H9 (cell line): ENCODE measurements around the gene KMT5B. TPM values are rescaled to one million over a fixed set of nuclear protein-coding genes. Genes with fewer than 3 reads are reported as not detected.
A peak's percentile ranks its signal among the peaks of the same experiment; 100 is the strongest.

Source experiments
- DNase-seq: peaks from one replicate; pipeline ENCODE4 v3.0.0-alpha.2; 2017
- H2AFZ ChIP-seq: one replicate; pipeline ENCODE4 v1.6.1; 2013; ENCODE audit warnings: mild to moderate bottlenecking, low read length, control low read depth, moderate library complexity
- H2AK5ac ChIP-seq: 2 replicates; pipeline ENCODE4 v1.6.1; 2013; ENCODE audit warnings: low read length, control low read depth, mixed read lengths; ENCODE audit not compliant: insufficient read length
- H2BK120ac ChIP-seq: one replicate; pipeline ENCODE4 v1.6.1; 2013; ENCODE audit warnings: low read depth, mild to moderate bottlenecking, low read length, control low read depth, inconsistent platforms; ENCODE audit not compliant: poor library complexity, severe bottlenecking
- H2BK12ac ChIP-seq: 2 replicates; pipeline ENCODE4 v1.6.1; 2013; ENCODE audit warnings: low read length, control low read depth, mixed read lengths, low read depth; ENCODE audit not compliant: insufficient read length
- H2BK15ac ChIP-seq: 2 replicates; pipeline ENCODE4 v1.6.1; 2013; ENCODE audit warnings: low read depth, low read length, control low read depth
- H2BK20ac ChIP-seq: one replicate; pipeline ENCODE4 v1.6.1; 2013; ENCODE audit warnings: low read depth, mild to moderate bottlenecking, low read length, control low read depth, inconsistent platforms; ENCODE audit not compliant: poor library complexity, severe bottlenecking
- H2BK5ac ChIP-seq: 2 replicates; pipeline ENCODE4 v1.6.1; 2013; ENCODE audit warnings: low read length, control low read depth, mixed read lengths; ENCODE audit not compliant: insufficient read length
- H3K14ac ChIP-seq: 2 replicates; pipeline ENCODE4 v1.6.1; 2013; ENCODE audit warnings: low read length, control low read depth; ENCODE audit not compliant: insufficient read depth
- H3K18ac ChIP-seq: 2 replicates; pipeline ENCODE4 v1.6.1; 2013; ENCODE audit warnings: low read depth, mild to moderate bottlenecking, mixed read lengths, low read length, control low read depth; ENCODE audit not compliant: insufficient read length
- H3K23ac ChIP-seq: 2 replicates; pipeline ENCODE4 v1.6.1; 2013; ENCODE audit warnings: low read length, control low read depth, mixed read lengths, low read depth; ENCODE audit not compliant: insufficient read length
- H3K23me2 ChIP-seq: 2 replicates; pipeline ENCODE4 v1.6.1; 2013; ENCODE audit warnings: low read depth, mild to moderate bottlenecking, mixed read lengths, low read length, control low read depth; ENCODE audit not compliant: insufficient read length, poor library complexity, severe bottlenecking
- H3K27ac ChIP-seq: 2 replicates; pipeline ENCODE4 v1.5.1; 2013; ENCODE audit warnings: low read length, control low read depth, mixed read lengths, low read depth; ENCODE audit not compliant: insufficient read length
- H3K27me3 ChIP-seq: 2 replicates; pipeline ENCODE4 v1.6.1; 2013; ENCODE audit warnings: low read length, control low read depth, inconsistent platforms; ENCODE audit not compliant: insufficient read depth
- H3K4ac ChIP-seq: 2 replicates; pipeline ENCODE4 v1.6.1; 2013; ENCODE audit warnings: low read depth, mild to moderate bottlenecking, control low read depth, inconsistent platforms, low read length, moderate library complexity
- H3K4me1 ChIP-seq: 2 replicates; pipeline ENCODE4 v1.6.1; 2013; ENCODE audit warnings: low read length, control low read depth, inconsistent platforms; ENCODE audit not compliant: insufficient read depth
- H3K4me2 ChIP-seq: 2 replicates; pipeline ENCODE4 v1.6.1; 2013; ENCODE audit warnings: low read length, control low read depth, mixed read lengths; ENCODE audit not compliant: insufficient read length, insufficient read depth
- H3K56ac ChIP-seq: 2 replicates; pipeline ENCODE4 v1.6.1; 2013; ENCODE audit warnings: low read depth, mild to moderate bottlenecking, mixed read lengths, low read length, control low read depth; ENCODE audit not compliant: insufficient read length
- H3K79me1 ChIP-seq: 2 replicates; pipeline ENCODE4 v1.6.1; 2013; ENCODE audit warnings: low read depth, mild to moderate bottlenecking, moderate library complexity, low read length, control low read depth, inconsistent platforms; ENCODE audit not compliant: insufficient read depth, poor library complexity, severe bottlenecking
- H3K79me2 ChIP-seq: 2 replicates; pipeline ENCODE4 v1.6.1; 2013; ENCODE audit warnings: low read length, control low read depth, inconsistent platforms; ENCODE audit not compliant: insufficient read depth
- H3K9ac ChIP-seq: 2 replicates; pipeline ENCODE4 v1.6.1; 2013; ENCODE audit warnings: low read length, control low read depth, mixed read lengths; ENCODE audit not compliant: insufficient read length; ENCODE audit errors: extremely low read depth
- H3K9me3 ChIP-seq: one replicate; pipeline ENCODE4 v1.6.1; 2013; ENCODE audit warnings: low read depth, low read length, inconsistent platforms; ENCODE audit not compliant: control insufficient read depth
- H3T11ph ChIP-seq: one replicate; pipeline ENCODE4 v1.6.1; 2013; ENCODE audit warnings: mild to moderate bottlenecking, low read length, control low read depth, inconsistent platforms
- H4K20me1 ChIP-seq: one replicate; pipeline ENCODE4 v1.6.1; 2013; ENCODE audit not compliant: control insufficient read depth, insufficient read length, insufficient read depth
- H4K5ac ChIP-seq: 2 replicates; pipeline ENCODE4 v1.6.1; 2013; ENCODE audit warnings: low read depth, mild to moderate bottlenecking, mixed read lengths, low read length, control low read depth; ENCODE audit not compliant: insufficient read length
- H4K8ac ChIP-seq: replicated peaks from 2 replicates; pipeline ENCODE4 v1.6.1; 2013; ENCODE audit warnings: low read length, control low read depth, mixed read lengths, low read depth; ENCODE audit not compliant: insufficient read length
- H4K91ac ChIP-seq: 2 replicates; pipeline ENCODE4 v1.6.1; 2013; ENCODE audit warnings: low read depth, mild to moderate bottlenecking, moderate library complexity, mixed read lengths, low read length, control low read depth; ENCODE audit not compliant: insufficient read length
- H3K27ac Mint-ChIP-seq, 3 experiments: 2 replicates in 2 of 3; 3 replicates in 1 of 3; pipeline ENCODE4 v1.8.0; 2020 to 2021; ENCODE audit warnings: mixed read lengths in 3 of 3, mild to moderate bottlenecking in 1 of 3, moderate library complexity in 1 of 3
- H3K27me3 Mint-ChIP-seq: 2 replicates; pipeline ENCODE4 v1.8.0; 2021; ENCODE audit warnings: low read depth, mild to moderate bottlenecking, moderate library complexity, mixed read lengths
- H3K36me3 Mint-ChIP-seq, 3 experiments: 2 replicates in 2 of 3; 3 replicates in 1 of 3; pipeline ENCODE4 v1.8.0; 2020 to 2021; ENCODE audit warnings: low read depth in 3 of 3, mixed read lengths in 3 of 3; ENCODE audit not compliant: insufficient read depth in 1 of 3
- H3K4me1 Mint-ChIP-seq, 2 experiments: 2 replicates each; pipeline ENCODE4 v1.8.0; 2020; ENCODE audit warnings: mixed read lengths in 2 of 2
- H3K4me3 Mint-ChIP-seq, 2 experiments: 2 replicates in 1 of 2; 3 replicates in 1 of 2; pipeline ENCODE4 v1.8.0; 2020 to 2021; ENCODE audit warnings: mild to moderate bottlenecking in 2 of 2, mixed read lengths in 2 of 2, moderate library complexity in 1 of 2
- H3K9me3 Mint-ChIP-seq, 2 experiments: 2 replicates in 1 of 2; 3 replicates in 1 of 2; pipeline ENCODE4 v1.8.0; 2020; ENCODE audit warnings: mild to moderate bottlenecking in 2 of 2, mixed read lengths in 2 of 2, moderate library complexity in 1 of 2
- WGBS: extraction: QIAGEN DNeasy Blood & Tissue Kit; methylation state at CpG from one replicate; pipeline ENCODE4 v1.1.7; 2013; ENCODE audit warnings: missing lambda C conversion rate, low lambda C conversion rate, mixed read lengths; ENCODE audit not compliant: insufficient read length; ENCODE audit errors: extremely low coverage; 5-methylcytosine and 5-hydroxymethylcytosine counted together
- total RNA-seq: library from RNA; stranded (reverse); gene quantifications from 2 replicates; pipeline ENCODE4 v1.2.1, GENCODE V29; 2021
- TF ChIP-seq, protein P1 (sequence below): fragments of 200-600 bp; sonication (generic); conservative IDR thresholded peaks from 3 replicates; pipeline ENCODE4 v1.8.0; 2021; ENCODE audit warnings: antibody characterized with exemption, mild to moderate bottlenecking

Gene KMT5B
- total RNA-seq, 1 experiment from 2014 or later, result 61.6 TPM

GRCh38 chr11:68113986-68114385 lies 99.1 kb downstream of the KMT5B start:
- H3K4ac ChIP-seq, result no peak overlapping the region
- no peak overlapping the region for H3K14ac ChIP-seq
- no peak overlapping the region for H4K8ac ChIP-seq
- H4K5ac ChIP-seq, result no peak overlapping the region
- Mint-ChIP-seq H3K4me1 (peaks cover 23 to 24% of the 10 kb centered on the region in 2 experiments), H3K4me3 (peak overlapping the region in 1 of 2 experiments; percentile 14; a peak in 1 of 5 replicates), H3K9me3 (no peaks in the 10 kb centered on the region), H3K27ac (peak overlapping the region in 2 of 3 experiments; percentile 3 to 40; a peak in 2 of 7 replicates), H3K36me3 (peaks cover 9 to 49% (median 29%) of the 10 kb centered on the region in 3 experiments; a peak in 6 of 7 replicates), H3K27me3 (no peaks in the 10 kb centered on the region)
- no peak overlapping the region for H4K91ac ChIP-seq
- H2BK120ac ChIP-seq, result no peak overlapping the region
- DNase-seq, result peak; percentile 0
- peaks cover 60% of the 10 kb centered on the region for H3K79me2 ChIP-seq
- TF ChIP-seq, protein P1, sequence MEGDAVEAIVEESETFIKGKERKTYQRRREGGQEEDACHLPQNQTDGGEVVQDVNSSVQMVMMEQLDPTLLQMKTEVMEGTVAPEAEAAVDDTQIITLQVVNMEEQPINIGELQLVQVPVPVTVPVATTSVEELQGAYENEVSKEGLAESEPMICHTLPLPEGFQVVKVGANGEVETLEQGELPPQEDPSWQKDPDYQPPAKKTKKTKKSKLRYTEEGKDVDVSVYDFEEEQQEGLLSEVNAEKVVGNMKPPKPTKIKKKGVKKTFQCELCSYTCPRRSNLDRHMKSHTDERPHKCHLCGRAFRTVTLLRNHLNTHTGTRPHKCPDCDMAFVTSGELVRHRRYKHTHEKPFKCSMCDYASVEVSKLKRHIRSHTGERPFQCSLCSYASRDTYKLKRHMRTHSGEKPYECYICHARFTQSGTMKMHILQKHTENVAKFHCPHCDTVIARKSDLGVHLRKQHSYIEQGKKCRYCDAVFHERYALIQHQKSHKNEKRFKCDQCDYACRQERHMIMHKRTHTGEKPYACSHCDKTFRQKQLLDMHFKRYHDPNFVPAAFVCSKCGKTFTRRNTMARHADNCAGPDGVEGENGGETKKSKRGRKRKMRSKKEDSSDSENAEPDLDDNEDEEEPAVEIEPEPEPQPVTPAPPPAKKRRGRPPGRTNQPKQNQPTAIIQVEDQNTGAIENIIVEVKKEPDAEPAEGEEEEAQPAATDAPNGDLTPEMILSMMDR, result no peak
- no peak overlapping the region for H2AK5ac ChIP-seq
- H3K23ac ChIP-seq, result no peak overlapping the region
- H3K23me2 ChIP-seq, result no peaks in the 10 kb centered on the region
- H2BK12ac ChIP-seq, result no peak overlapping the region
- no peak overlapping the region for H2AFZ ChIP-seq
- H3K18ac ChIP-seq, result no peak overlapping the region
- WGBS, result no CpG with 5 or more reads among the region's 3 CpGs
- H3K9ac ChIP-seq, result no peak overlapping the region
- H3T11ph ChIP-seq, result no peak overlapping the region
- peaks cover 4% of the 10 kb centered on the region for H3K79me1 ChIP-seq
- no peaks in the 10 kb centered on the region for H4K20me1 ChIP-seq
- H3K27ac ChIP-seq, result no peak overlapping the region
- no peaks in the 10 kb centered on the region for H3K27me3 ChIP-seq
- H2BK15ac ChIP-seq, result no peak overlapping the region
- no peak overlapping the region for H3K4me2 ChIP-seq
- no peak overlapping the region for H3K56ac ChIP-seq
- no peak overlapping the region for H2BK5ac ChIP-seq
- no peaks in the 10 kb centered on the region for H3K9me3 ChIP-seq
- H2BK20ac ChIP-seq, result no peak overlapping the region
- H3K4me1 ChIP-seq, result no peaks in the 10 kb centered on the region; the same call in 1 of the 2 replicates
